HFFc6 (cell line): ENCODE results near the gene TEKT3. TPM values are rescaled to one million over a fixed set of nuclear protein-coding genes. Genes with fewer than 3 reads are reported as not detected.

Experiments used
- DNase-seq: peaks from one replicate; pipeline ENCODE4 v3.0.0-alpha.2; 2018
- H3K27ac Mint-ChIP-seq: 2 replicates; pipeline ENCODE4 v1.8.0; 2020; ENCODE audit warnings: mild to moderate bottlenecking, mixed read lengths
- H3K27me3 Mint-ChIP-seq: 2 replicates; pipeline ENCODE4 v1.8.0; 2021; ENCODE audit warnings: mild to moderate bottlenecking, moderate library complexity, mixed read lengths; ENCODE audit not compliant: insufficient read depth
- H3K36me3 Mint-ChIP-seq: 2 replicates; pipeline ENCODE4 v1.8.0; 2021; ENCODE audit warnings: low read depth, mixed read lengths
- H3K4me1 Mint-ChIP-seq: 2 replicates; pipeline ENCODE4 v1.8.0; 2020; ENCODE audit warnings: low read depth, mixed read lengths
- H3K4me3 Mint-ChIP-seq: 2 replicates; pipeline ENCODE4 v1.8.0; 2020; ENCODE audit warnings: mild to moderate bottlenecking, moderate library complexity, mixed read lengths
- H3K9me3 Mint-ChIP-seq: 2 replicates; pipeline ENCODE4 v1.8.0; 2020; ENCODE audit warnings: mild to moderate bottlenecking, mixed read lengths
- total RNA-seq, 6 experiments: library from RNA; stranded (reverse); fragmentation: NEBNext Ultra II Directional; extraction: Animal tissue kit (Norgen Biotek cat#: 25700); gene quantifications; 2 replicates in 1 of 6; 3 replicates in 5 of 6; pipeline ENCODE4 v1.2.3, GENCODE V29; 2021
- TF ChIP-seq, protein P1 (sequence below): fragments of 200-600 bp; sonication (generic); IDR thresholded peaks from 2 replicates; pipeline ENCODE4 v1.5.0; 2021; ENCODE audit warnings: antibody characterized with exemption, mild to moderate bottlenecking

TEKT3 gene
- total RNA-seq, 6 experiments from 2014 or later: not detected

DNA sequence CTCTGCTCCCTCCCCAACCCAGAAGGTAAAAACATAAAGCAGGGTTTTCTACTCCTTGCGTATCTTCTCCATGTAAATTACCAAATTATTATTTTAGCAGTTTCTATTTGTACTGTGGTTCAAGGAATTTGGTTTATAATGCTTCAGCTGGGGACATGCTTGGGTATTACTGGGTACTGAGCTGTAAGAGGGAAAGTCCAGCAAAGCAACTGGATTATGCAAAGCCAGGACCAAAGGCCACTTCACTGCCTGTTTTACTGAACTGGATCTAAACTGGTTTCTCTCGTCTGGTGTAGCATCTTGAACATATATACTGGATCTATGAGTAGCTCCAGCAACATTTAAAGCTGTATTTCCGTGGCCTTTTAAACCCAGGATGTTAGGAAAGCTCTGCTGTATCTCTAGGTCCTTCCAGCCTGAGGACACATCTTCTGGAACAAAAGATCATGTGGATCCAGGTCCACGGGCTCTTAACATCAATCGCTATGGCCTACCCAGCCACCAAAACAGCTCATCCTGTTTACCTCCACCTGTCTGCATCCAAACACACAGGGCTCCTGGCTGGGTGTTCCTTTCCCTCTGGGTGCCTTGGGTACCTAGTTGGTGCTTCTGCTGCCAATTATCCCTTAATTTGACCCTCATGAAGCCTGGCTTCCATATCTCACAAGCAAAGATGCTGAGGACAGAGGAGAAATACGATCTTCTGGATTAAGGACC is 83.4 kb downstream of the TEKT3 start:
- Mint-ChIP-seq H3K27ac (peak overlapping the region; percentile 79), H3K27me3 (peaks cover 1% of the 10 kb centered on the region; the same call in 1 of the 2 replicates), H3K9me3 (no peaks in the 10 kb centered on the region), H3K36me3 (peaks cover 42% of the 10 kb centered on the region), H3K4me3 (peak overlapping the region; percentile 75), H3K4me1 (peaks cover 59% of the 10 kb centered on the region)
- DNase-seq: no peak
- TF ChIP-seq, protein P1, sequence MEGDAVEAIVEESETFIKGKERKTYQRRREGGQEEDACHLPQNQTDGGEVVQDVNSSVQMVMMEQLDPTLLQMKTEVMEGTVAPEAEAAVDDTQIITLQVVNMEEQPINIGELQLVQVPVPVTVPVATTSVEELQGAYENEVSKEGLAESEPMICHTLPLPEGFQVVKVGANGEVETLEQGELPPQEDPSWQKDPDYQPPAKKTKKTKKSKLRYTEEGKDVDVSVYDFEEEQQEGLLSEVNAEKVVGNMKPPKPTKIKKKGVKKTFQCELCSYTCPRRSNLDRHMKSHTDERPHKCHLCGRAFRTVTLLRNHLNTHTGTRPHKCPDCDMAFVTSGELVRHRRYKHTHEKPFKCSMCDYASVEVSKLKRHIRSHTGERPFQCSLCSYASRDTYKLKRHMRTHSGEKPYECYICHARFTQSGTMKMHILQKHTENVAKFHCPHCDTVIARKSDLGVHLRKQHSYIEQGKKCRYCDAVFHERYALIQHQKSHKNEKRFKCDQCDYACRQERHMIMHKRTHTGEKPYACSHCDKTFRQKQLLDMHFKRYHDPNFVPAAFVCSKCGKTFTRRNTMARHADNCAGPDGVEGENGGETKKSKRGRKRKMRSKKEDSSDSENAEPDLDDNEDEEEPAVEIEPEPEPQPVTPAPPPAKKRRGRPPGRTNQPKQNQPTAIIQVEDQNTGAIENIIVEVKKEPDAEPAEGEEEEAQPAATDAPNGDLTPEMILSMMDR: no peak

DNA sequence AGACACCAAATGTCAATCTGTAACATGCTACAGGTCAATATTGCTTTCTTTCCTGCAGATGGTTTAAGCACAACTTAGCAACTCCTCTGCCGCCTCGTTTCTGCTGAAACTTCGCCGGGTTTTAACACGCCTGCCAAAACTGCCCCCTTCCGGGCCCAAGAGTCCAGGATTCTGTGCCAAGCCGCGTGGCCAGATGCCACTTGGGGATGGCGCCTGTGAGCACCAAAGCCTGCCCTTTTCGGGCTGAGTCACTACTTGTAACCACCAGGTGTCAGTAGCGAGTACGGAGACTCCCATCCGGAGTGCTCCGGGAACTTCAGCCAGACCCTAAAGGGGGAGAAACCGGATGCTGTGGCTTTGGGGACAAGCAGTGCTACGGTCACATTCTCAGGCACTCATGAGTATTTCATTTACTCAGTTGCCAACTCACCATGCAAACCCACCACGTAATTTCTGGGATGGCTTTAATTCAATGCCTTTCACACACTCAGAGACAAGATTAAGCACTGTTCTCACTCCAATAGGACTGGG is 84.1 kb downstream of the TEKT3 start:
- peak; percentile 82 for DNase-seq
- H3K9me3 Mint-ChIP-seq: no peaks in the 10 kb centered on the region
- H3K36me3 Mint-ChIP-seq: peaks cover 42% of the 10 kb centered on the region
- H3K4me1 Mint-ChIP-seq: peaks cover 60% of the 10 kb centered on the region
- H3K27ac Mint-ChIP-seq: peak overlapping the region; percentile 79
- H3K27me3 Mint-ChIP-seq: peaks cover 1% of the 10 kb centered on the region; the same call in 1 of the 2 replicates
- peak overlapping the region; percentile 75 for H3K4me3 Mint-ChIP-seq
- TF ChIP-seq, protein P1: peak; percentile 95

DNA sequence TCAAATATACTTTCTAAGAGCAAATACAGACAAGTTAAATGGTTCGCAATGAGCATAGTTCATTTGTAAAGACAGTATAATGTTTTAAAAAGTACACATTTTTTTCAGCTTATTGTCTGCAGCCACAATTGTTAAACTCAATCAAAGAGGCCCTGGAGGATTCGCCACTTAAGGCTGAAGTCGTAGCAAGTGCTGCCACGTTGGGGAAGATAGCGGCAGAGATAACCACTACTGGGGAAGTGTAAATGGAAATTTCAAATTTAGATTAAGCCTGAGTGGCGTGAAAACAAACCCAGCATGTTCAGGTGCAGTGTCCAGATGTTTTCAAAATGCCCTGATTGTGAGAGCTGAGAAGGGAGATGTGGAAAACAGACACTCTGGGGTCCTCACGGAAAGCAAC is 84.7 kb downstream of the TEKT3 start:
- Mint-ChIP-seq H3K4me1 (peaks cover 67% of the 10 kb centered on the region), H3K9me3 (no peaks in the 10 kb centered on the region), H3K27me3 (peaks cover 1% of the 10 kb centered on the region; the same call in 1 of the 2 replicates), H3K4me3 (peak overlapping the region; percentile 75), H3K27ac (peak overlapping the region; percentile 79), H3K36me3 (peaks cover 42% of the 10 kb centered on the region)
- DNase-seq: no peak
- TF ChIP-seq, protein P1: no peak

DNA sequence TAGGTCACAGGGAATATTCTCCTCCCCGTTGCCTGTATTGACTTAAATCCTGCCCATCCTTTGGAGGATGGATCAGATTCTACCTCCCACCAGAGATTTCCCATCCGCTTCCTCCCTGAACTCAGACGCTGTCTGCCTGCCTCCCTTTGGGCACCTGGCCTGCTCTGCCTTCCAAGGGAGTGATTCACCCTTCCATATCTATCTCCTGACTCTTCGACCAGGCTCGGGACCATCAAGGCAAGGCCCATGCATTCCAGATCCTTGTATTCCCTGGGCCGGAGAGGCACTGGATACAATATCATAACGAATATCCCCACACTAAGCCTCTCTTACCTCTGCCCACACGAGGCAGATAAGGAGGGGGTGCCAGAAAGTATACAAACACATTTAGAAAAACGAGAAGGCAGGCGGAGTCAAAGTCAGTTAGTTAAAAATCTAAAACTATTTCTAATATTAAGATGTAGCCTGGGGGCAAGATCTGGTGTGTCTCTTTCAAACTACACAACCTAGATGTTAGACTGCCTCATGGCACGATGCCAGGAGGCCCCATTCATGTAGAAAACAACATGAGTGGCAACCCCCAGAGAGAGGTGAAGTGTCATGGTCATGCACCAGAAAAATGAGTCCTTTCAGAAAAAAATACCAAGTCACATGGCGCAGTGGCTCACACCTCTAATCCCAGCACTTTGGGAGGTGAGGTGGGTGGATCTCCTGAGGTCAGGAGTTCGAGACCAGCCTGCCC is 85.5 kb downstream of the TEKT3 start:
- peaks cover 1% of the 10 kb centered on the region; the same call in 1 of the 2 replicates for H3K27me3 Mint-ChIP-seq
- peaks cover 42% of the 10 kb centered on the region for H3K36me3 Mint-ChIP-seq
- peak overlapping the region; percentile 58 for H3K27ac Mint-ChIP-seq
- H3K4me1 Mint-ChIP-seq: peaks cover 67% of the 10 kb centered on the region
- H3K9me3 Mint-ChIP-seq: no peaks in the 10 kb centered on the region
- TF ChIP-seq, protein P1: no peak
- peak; percentile 47 for DNase-seq
- peak overlapping the region; percentile 26 for H3K4me3 Mint-ChIP-seq

Other genes with a start within 250 kb of the TEKT3 start
- 10 to 100 TPM; 28.0 to 42.9 (median 34.0) TPM for gene PMP22, start 76.3 kb downstream of the TEKT3 start, total RNA-seq
- gene CDRT4, start 126.0 kb upstream of the TEKT3 start, total RNA-seq: 1 to 10 TPM in 5 of 6 experiments, under 1 TPM in 1; 0.60 to 2.5 (median 1.3) TPM
- 10 to 100 TPM in 5 of 6 experiments, 1 to 10 TPM in 1; 9.3 to 14.9 (median 12.4) TPM for gene TVP23C, start 221.9 kb upstream of the TEKT3 start, total RNA-seq